HTERT RPE-1 (cell line): Measurements from ENCODE around the gene PARD6A.

ENCODE experiments used
- in situ Hi-C: fragments of 300-500 bp; cut with MboI; formaldehyde crosslinking; loops from 4 replicates; pipeline ENCODE4 v1.14.3; 2020; ENCODE audit warnings: low sequenced_read_pairs

PARD6A gene

GRCh38 chr16:67666032-67666551, 5.3 kb downstream of the PARD6A start:
- in situ Hi-C loops, result no loop called here

DNA sequence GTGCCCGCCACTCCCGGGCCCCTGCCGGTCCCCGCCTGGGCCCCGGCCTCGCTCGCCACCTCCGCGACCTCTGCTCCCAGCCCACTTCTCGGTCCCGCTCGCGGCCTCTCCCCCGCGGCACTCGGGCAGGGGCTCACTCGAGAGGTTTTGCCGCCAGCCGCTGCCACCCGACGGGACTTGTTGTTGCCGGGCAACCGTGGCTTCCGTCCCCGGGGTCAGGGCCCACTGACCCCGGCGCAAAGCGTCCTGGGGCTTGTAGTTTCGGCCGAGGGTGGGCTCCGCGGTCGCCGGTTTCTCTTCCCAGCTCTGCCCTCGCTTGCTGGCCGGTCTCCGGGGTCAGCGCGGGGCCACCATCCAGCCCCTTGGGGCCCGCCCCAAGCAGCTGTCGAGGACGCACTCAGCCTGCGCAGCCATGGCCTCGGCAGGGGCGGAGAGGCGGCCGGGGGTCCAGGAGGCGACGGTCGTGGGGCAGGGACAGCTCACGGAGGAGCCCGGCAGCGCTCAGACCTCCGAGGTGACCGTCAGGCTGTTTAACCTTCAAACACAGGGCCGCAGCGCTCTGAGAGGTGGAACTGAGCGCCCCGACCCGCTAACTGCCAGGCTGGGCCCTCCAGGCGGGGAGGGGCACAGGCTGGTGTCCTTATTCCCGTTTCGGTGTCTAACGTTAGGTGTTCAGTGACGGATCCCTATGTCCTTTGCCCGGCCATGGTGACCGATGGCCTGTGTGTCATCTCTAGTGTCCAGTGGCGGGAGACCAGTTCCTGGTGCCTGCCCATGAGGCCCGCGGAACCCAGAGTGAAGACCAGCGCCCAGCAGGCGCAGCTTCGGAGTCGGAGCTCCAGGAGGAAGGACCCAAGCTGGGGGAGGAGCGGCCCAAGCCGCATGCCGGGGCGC, 6.0 kb downstream of the PARD6A start, which contains the start of the genes C16orf86 and ENKD1:
Gene C16orf86, plus strand, starts transcription at position 256 of the 894 bp plus-strand sequence. Its CDS starts 157 bp downstream, at position 413.
Gene ENKD1, minus strand, starts transcription at position 192 of the 894 bp plus-strand sequence. CDS start 308 bp downstream, outside the sequence.
- in situ Hi-C loops, result no loop called here

DNA sequence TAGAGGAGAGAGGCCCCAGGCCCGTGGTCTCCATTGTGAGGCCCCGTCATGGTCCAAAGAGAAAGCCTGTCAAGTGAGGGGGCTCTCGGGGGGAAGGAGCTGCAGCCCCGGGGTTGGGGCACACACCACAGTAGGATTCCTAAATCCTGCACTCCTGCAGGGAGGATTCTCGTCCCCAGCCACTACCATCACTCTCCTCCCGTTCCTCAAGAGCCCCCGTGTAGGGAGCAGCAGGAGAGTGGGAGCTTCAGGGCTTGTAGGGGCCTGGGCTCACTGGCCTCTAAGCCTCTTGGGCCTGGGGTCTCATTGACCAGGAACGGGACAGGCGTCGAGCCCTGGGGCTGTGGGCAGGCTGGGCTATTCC, 6.7 kb downstream of the PARD6A start:
- in situ Hi-C loops, result no loop called here

GRCh38 chr16:67667817-67668494, 7.2 kb downstream of the PARD6A start:
- in situ Hi-C loops, result no loop called here

DNA sequence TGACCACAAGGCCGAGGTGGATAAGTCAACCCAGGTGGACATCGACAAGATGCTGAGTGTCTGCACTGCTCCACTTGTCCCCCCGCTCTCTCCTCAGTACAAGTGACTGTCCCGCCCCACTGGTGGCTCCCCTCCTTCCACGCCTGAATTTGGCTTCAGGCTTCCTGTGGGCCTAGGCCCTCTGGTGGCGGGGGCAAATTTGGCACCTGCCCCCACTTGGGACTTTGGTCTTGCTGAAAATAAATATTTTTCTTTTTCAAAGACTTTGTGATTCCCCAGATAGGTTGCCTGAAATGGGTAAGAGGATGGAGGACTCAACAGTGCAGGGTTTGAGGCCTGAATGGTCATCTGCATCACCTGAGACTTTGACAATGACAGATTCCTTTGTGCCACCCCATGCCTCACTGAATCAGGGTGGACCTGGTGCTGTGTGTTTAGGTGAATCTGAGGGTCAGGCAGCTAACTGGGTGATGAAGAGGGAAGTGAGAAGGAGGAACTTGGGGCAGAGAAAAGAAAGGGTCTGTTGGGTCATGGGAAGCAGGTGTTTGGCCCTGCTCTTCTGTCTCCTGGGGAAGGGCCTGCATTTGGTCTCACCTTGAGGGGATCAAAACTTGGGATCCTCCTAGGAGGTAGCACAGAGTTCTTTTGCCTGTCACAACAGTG, 7.9 kb downstream of the PARD6A start:
- in situ Hi-C loops, result no loop called here

- in situ Hi-C loops, result no loop called here
Observed at GRCh38 chr16:67669499-67670101, 8.8 kb downstream of the PARD6A start.

DNA sequence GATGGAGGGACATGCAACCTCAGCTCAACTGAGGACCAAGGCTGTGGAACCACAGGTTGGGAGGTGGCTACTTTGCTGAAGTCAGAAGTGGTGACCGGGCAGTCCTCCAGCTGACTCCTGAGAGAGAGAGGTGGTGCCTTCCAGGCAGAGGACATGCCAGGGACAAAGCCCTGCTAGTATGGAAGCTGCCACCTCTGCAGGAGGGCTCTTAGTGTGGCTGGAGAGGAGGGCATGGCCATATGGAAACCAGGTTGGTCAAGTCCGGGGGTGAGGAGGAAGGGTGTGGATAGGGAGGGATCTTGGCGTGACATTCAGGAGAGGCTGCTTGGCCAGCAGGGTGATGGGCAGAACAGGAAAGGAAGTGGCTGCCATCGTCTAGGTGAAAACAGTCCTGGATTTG, 11.5 kb downstream of the PARD6A start:
- in situ Hi-C loops, result no loop called here

DNA sequence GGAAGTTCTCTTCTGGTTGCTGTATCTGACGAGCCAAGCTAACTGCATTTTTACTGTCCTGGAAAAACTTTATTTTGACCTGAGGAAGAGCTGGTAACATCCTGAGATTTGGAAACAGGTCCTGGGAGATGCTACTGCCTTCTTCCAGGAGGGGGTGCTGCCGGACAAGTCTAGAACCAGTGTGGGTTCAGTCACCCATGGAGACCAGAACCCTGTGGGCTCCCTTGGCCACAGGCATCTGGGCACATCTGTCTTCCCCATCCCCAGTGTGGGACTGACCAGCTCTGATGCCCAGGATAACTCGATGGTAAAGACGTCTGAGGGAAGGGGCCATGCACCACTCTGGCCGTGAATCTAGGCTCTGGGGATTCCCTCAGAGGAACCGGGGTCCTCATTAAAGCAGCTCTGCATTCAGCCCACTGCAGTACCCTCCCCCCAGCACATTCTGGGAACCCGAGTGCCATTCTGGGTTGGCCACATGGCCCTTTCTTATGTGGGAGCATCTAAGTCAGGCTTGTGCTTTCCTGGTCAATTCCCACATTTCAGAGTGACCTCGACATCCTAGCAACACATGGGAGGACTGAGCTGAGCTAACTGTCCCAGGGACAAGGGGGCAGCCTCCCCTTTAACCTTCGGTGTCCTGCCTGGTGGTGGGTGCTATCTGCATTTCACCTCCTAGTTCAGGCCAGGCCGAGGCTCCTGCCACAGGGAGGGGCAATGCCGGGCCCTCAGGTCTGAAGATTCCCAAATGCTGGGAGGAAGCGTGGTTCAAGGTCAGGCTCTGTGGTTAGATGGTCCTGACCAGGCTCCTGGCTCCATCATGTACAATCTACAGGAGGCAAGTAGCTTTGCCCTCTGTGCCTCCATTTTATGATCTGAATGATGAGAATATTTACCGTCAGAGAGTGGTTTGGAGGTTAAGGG, 12.2 kb downstream of the PARD6A start:
- in situ Hi-C loops, result no loop called here

DNA sequence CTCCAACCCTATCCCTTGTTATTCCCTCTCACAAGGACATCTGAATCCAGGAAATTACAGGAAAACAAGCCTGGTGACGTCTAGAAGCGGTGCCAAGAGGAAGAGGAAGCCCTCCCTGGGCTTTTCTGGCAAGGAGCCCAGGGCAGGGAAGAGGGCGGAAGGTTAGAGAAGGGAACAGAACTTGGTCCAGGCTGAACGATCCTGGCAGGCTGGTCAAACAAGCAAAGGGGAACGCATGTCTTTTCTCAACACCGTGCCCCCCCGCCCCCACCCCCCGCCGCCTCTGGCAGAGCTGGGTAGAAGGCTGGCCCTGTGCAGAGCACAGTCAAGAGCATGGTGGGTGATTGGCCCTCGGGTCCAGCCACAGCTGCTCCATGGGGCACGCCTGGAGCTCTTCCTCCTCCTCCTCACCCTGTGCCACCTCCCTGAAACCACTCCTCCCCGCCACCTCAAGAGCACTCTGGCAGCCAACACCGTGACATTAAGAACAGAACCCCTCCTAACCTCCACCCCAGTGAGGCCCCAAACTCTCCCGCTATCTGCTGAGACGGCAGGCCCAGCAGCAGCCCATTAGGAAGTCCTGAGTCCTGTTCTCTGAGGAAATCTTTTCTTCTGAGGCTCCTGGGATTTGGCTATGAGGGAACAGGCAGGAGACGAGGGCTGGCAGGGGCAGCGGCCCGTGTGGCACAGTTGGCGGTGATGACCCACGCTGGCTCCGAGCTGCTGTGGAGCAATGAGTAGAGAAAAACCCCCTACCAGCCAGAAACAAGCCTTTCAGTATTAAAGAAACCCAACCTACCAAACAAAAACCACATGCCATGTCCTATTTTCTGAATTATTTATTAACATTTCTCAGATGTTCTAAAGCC, 13.2 kb downstream of the PARD6A start:
- in situ Hi-C loops, result no loop called here

DNA sequence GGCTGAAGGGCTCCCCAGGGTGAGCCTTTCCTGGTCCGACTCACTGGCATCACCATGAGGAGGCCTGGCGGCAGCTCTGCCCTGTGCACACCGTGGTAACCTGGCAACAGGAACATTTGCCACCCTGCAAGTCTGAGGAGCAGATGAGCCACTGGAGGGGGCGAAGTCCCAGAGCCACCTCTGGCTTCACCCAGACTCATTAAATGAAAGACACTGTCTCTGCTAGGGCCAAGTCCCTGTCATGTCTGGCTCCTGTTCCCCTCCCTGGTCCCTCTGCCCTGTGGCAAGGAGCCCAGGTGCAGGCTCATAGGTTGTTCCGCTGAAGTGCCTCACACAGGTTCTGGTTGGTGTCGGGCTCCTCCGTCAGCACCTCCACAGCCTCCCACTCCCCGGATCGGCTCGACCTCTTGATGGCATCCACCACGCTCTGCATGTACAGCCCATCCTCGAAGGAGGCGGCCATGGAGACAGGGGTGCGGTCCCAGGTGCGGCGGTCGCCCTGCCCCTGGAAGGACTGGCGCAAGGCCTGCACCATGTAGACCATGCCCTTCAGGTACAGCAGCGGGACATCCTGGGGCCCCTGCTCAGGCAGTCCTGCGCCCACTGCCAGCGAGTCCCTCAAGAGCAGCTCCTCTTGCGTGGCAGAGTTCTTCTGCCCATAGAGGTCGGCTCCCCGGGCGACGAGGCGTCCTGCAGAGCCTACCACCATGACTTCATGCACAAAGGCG, 14.3 kb downstream of the PARD6A start:
- in situ Hi-C loops, result no loop called here

GRCh38 chr16:67675579-67675935, 14.8 kb downstream of the PARD6A start:
- in situ Hi-C loops, result no loop called here

GRCh38 chr16:67675999-67676398, 15.2 kb downstream of the PARD6A start:
- in situ Hi-C loops, result no loop called here

DNA sequence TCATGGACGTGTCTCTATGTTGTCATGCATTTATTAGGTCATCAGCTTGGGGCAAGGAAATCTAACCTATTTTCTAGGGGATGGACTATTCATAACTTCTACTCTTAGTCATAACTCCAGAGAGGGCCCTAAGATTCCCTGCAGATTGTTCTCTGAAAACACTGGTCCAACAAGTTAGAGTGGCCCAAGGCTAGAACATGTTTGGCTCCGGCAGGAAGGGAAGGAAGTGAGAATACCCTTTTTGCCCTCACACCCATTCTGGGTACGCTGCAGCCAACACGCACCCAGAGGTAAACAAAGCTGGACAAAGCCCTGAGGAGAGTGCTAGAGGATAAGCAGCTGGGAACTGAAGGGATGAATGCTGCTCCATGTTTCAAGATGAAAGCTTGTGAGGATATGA, 15.8 kb downstream of the PARD6A start:
- in situ Hi-C loops, result no loop called here

DNA sequence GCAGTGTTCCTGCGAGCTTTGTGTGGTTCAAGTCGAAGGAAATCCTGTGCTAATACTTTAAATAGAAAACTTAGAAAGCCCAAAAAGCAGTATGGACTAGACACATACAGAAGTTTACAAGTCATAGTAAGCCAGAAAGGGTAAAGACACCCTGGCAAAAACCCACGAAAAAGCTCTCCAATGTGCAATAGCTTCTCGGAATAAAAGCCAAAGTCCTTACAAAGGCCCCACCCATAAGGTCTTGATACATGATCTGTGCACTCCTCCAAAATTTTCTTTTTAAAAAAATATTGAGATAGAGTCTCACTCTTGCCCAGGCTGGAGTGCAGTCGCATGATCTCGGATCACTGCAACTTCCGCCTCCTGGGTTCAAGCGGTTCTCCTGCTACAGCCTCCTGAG, 16.2 kb downstream of the PARD6A start:
- in situ Hi-C loops, result no loop called here

GRCh38 chr16:67677712-67678111, 17.0 kb downstream of the PARD6A start:
- in situ Hi-C loops, result no loop called here

- in situ Hi-C loops, result no loop called here
Observed at GRCh38 chr16:67678354-67679023, 17.7 kb downstream of the PARD6A start.

- in situ Hi-C loops, result no loop called here
Observed at GRCh38 chr16:67679935-67680897, 19.5 kb downstream of the PARD6A start.
